NCI-H1092 treated with DMSO at 0.1 percent for 48 hours (cell line): ENCODE measurements around the gene KIF25.

Experiments
- DNase-seq: peaks from one replicate; lab custom pipeline; 2025; lab: John Stamatoyannopoulos, UW

Gene KIF25

GRCh38 chr6:168050881-168051586 lies 53.6 kb downstream of the KIF25 start:
- DNase-seq: peak; percentile 13

- DNase-seq: no peak
These were observed 54.2 kb downstream of the KIF25 start for GRCh38 chr6:168051648-168052047.

- DNase-seq: no peak
These were observed 54.9 kb downstream of the KIF25 start for GRCh38 chr6:168052291-168052891.

DNA sequence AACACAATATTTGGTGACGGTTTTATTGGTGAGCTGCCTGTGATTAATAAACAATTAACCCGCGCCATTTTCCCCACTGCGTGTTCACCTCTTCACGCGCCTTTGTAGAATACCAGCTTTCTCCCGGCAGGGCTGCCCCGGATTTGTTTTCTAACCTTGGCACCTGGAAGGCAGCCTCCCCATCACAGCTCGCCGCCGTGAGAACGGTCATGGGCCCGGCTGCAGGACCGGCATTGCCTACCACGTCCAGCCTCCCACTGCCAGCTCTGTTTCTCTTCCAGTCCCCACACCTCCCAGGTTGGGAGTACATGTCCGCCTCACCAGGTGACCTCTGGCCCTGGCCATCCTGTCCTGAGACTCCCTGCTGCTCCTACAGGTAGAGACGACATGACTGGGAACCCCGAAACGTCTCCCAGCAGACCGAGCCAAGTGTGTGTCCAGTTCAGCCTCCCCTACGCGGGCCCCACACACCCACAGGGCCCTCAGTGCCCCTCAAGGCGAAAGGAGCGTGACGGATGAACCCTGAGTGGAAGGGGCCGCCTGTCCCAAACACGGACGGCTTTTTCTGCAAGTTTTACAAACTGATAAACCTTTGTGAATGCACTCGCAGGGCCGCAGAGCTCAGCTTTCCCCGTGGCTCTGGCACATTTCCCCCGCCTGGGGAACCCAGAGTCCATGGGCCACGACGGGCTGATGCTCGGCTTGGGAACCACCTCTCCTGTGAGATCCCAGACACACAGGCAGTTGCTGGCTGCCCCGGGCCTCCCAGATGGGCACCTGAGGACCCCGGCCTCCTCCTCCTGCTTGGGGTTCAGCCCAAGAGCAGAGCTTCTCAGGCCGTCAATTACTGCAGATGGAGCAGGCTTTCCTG lies 55.9 kb downstream of the KIF25 start:
- DNase-seq: no peak

DNA sequence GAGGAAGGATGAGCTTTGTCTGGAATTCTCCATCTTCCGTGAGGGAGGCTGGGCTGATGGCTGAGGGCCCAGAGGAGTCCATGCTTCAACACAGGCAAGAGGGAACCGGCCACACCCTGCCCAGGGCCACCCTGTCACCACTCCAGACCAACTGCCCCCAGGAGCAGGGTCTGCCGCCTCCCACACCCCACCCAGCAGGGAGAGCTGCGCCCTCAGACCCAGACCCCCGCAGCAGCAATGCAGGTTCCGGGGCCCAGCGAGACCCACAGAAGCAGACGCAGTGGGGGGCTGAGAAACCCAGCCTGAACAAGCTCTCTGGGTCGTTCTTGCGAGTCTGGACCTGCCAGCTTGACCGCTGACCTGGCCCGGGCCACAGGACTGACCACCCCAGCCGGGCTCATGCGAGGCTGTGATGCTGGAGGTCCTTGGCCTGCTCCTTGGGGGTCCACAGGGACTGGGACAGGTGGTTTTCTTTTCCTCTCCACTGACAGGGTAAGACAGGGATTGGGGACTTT lies 56.5 kb downstream of the KIF25 start:
- DNase-seq: no peak

DNA sequence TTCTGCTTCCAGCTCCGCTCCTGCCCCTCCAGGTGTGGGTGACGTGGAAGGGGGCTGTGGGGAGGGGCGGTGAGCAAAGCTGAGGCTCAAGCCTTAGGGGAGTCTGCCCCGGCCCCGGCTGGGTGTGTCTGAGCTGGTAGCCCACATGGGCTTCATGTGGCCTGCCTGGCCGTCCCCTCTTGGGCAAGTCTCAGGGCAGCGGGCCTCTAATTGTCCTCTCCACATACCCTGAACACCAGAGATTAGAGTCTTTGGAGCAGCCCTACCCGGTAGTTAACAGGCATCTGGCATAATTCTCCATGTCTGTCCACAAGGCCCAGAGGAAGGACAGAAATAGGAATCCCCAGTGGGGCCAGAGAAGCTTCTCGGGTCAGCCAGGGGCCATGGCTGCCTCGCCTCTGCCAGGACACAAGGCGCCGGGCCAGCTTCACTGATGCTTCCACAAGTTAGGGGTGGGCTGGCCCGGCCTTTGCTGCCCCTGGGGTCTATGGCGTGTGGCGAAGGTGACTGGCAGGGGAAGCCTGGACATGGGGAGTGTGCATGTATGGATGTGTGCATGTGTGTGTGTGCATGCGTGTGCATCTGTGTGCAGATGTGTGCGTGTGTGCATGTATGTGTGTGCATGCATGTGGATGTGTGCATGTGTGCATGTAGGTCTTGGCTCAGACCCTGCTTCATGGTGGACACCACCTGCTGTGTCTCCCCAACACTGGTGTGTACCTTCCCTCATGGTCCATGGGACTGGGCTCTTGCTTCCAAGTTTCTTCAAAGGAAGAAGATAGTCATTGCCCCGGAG lies 57.5 kb downstream of the KIF25 start:
- no peak for DNase-seq

- DNase-seq: no peak
These were observed 58.4 kb downstream of the KIF25 start for GRCh38 chr6:168055696-168056489.

DNA sequence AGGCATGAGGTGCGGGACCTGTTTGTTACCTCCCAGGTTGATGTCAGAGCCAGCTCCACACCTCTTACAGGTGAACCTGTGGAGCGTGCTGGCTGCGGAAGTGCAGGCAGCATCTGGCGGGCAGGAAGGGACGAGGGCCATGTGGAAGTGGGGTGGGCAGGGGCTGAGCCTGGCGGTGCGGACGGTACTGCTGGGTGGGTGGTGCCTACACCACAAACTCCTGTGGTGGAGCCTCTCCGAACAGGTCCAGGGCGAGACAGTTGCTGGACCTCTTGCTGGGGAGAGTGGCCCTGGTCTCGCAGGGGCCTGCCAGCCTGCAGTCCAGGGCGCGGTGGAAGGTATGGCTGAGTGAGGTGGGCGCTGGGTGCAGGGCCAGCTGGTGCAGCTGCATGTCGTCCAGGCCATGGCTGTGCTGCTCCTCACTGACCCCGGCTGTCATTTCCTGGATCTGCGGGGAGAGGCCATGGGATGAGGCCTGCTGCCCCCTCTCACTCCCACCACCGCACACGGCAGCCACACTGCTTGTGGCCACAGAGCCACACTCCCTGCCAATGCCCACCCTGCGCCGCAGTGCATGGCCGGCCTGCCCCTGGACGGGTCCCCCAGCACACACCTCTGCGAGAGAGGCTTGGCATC lies 59.5 kb downstream of the KIF25 start:
- DNase-seq: no peak

- DNase-seq: no peak
These were observed 60.4 kb downstream of the KIF25 start for GRCh38 chr6:168057836-168058235.

GRCh38 chr6:168058691-168059551 lies 61.5 kb downstream of the KIF25 start:
- DNase-seq: no peak

GRCh38 chr6:168060521-168060931 lies 63.1 kb downstream of the KIF25 start:
- peak; percentile 86 for DNase-seq

- DNase-seq: peak; percentile 33
These were observed 64.1 kb downstream of the KIF25 start for GRCh38 chr6:168061269-168062210.

- DNase-seq: no peak
These were observed 65.1 kb downstream of the KIF25 start for GRCh38 chr6:168062346-168063289.

- no peak for DNase-seq
These were observed 66.0 kb downstream of the KIF25 start for GRCh38 chr6:168063431-168063830.

- DNase-seq: no peak
These were observed 66.8 kb downstream of the KIF25 start for GRCh38 chr6:168064226-168064807.

DNA sequence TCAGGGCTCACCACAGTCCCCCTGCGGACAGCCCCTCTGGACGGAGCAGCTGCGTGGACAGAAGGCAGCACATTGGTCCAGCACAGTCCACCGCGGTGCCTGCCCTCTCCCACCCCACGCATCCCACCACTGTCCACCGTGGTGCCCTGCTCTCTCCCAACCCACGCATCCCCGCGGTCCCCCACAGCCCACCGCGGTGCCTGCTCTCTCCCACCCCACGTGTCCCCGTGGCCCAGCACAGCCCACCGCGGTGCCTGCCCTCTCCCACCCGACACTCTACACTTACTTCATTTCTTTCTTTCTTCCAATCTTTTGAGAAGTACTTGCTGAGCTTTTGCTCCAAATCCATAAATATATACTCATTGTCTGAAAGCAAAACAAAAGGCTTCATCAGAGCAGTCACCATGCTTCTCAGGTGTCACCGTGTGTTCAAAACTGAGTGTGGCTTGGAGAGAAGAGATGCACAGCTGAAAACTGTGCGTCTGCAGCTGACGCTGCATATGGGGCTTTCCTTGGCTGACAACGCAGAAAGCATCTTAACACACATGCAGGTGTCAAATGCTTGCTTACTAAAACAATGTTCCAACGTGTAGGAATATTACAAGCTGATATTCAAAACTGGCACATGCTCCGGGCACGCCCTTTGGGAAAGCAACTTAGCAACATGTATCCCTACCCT lies 69.7 kb downstream of the KIF25 start:
- DNase-seq: no peak
